IMR-90 (cell line): ENCODE measurements around the gene CASTOR1. TPM values are rescaled to one million over a fixed set of nuclear protein-coding genes. Genes with fewer than 3 reads are reported as not detected.

Experiments
- ATAC-seq: fragments of 200-7000 bp; cut with Tn5 transposase; 2 replicates; pipeline ENCODE4 v1.9.1; 2020; ENCODE audit warnings: low read depth, mild to moderate bottlenecking, moderate library complexity
- BruUV-seq: library from RNA; stranded (reverse); fragments of 400-500 nt; replicated peaks from 2 replicates; lab custom pipeline; 2021; lab: Mats Ljungman, UMichigan
- CTCF ChIA-PET: fragments of 300-600 bp; formaldehyde crosslinking; extraction: SDS; loops from one replicate; lab custom pipeline; 2021; ENCODE audit warnings: antibody characterized with exemption; lab: Yijun Ruan, JAX
- POLR2A ChIA-PET: fragments of 300-600 bp; sonication (Branson Sonifier 250); formaldehyde crosslinking; loops from one replicate; lab custom pipeline; 2022; ENCODE audit warnings: antibody characterized with exemption; ENCODE audit not compliant: unreplicated experiment; lab: Charles Lee
- DNase-seq: peaks from one replicate; pipeline ENCODE4 v3.0.0; 2013
- H2AFZ ChIP-seq: replicated peaks from 2 replicates; pipeline ENCODE3; 2013; ENCODE audit warnings: low read length, mild to moderate bottlenecking; ENCODE audit not compliant: poor library complexity
- H2AK5ac ChIP-seq: 2 replicates; pipeline ENCODE4 v1.6.1; 2013; ENCODE audit warnings: low read depth, low read length, inconsistent platforms
- H2AK9ac ChIP-seq: replicated peaks from 2 replicates; pipeline ENCODE3; 2013; ENCODE audit warnings: mild to moderate bottlenecking, low read depth, low read length, moderate library complexity; ENCODE audit not compliant: poor library complexity
- H2BK120ac ChIP-seq: 2 replicates; pipeline ENCODE4 v1.6.1; 2013; ENCODE audit warnings: low read depth, low read length, inconsistent platforms
- H2BK15ac ChIP-seq: 3 replicates; pipeline ENCODE4 v1.6.1; 2013; ENCODE audit warnings: low read depth, low read length, inconsistent platforms
- H2BK20ac ChIP-seq: 2 replicates; pipeline ENCODE4 v1.6.1; 2013; ENCODE audit warnings: low read depth, mild to moderate bottlenecking, inconsistent platforms, low read length, moderate library complexity
- H2BK5ac ChIP-seq: 2 replicates; pipeline ENCODE4 v1.6.1; 2013; ENCODE audit warnings: mild to moderate bottlenecking, low read depth, low read length, inconsistent platforms; ENCODE audit not compliant: poor library complexity, severe bottlenecking
- H3K14ac ChIP-seq: replicated peaks from 2 replicates; pipeline ENCODE4 v1.6.1; 2013; ENCODE audit warnings: low read depth, low read length, inconsistent platforms
- H3K18ac ChIP-seq: 2 replicates; pipeline ENCODE4 v1.6.1; 2013; ENCODE audit warnings: low read depth, low read length, control low read depth
- H3K23ac ChIP-seq: 2 replicates; pipeline ENCODE4 v1.6.1; 2013; ENCODE audit warnings: low read depth, low read length, inconsistent platforms
- H3K27ac ChIP-seq: 2 replicates; pipeline ENCODE4 v1.5.1; 2013; ENCODE audit warnings: mild to moderate bottlenecking, control low read depth, low read length; ENCODE audit not compliant: insufficient read depth
- H3K27me3 ChIP-seq: 2 replicates; pipeline ENCODE4 v1.6.1; 2013; ENCODE audit warnings: low read length; ENCODE audit not compliant: control insufficient read depth, insufficient read depth
- H3K36me3 ChIP-seq: 2 replicates; pipeline ENCODE4 v1.6.1; 2013; ENCODE audit warnings: low read length, mixed read lengths; ENCODE audit not compliant: control insufficient read depth, insufficient read depth
- H3K4ac ChIP-seq: 2 replicates; pipeline ENCODE4 v1.6.1; 2013; ENCODE audit warnings: low read depth, low read length, inconsistent platforms
- H3K4me1 ChIP-seq: 2 replicates; pipeline ENCODE4 v1.6.1; 2013; ENCODE audit warnings: low read length, mixed read lengths; ENCODE audit not compliant: control insufficient read depth, insufficient read depth
- H3K4me2 ChIP-seq: 2 replicates; pipeline ENCODE4 v1.6.1; 2013; ENCODE audit warnings: low read depth, mild to moderate bottlenecking, control low read depth, low read length, moderate library complexity
- H3K4me3 ChIP-seq: 2 replicates; pipeline ENCODE4 v1.5.1; 2013; ENCODE audit warnings: low read depth, mild to moderate bottlenecking, control low read depth, low read length, moderate library complexity; ENCODE audit not compliant: insufficient read depth
- H3K56ac ChIP-seq: 2 replicates; pipeline ENCODE4 v1.6.1; 2013; ENCODE audit warnings: low read length, inconsistent platforms; ENCODE audit not compliant: insufficient read depth; ENCODE audit errors: extremely low read depth
- H3K79me1 ChIP-seq, 2 experiments: 2 replicates each; pipeline ENCODE4 v1.6.1; 2013; ENCODE audit warnings: low read length in 2 of 2, inconsistent platforms in 1 of 2, low read depth in 1 of 2
- H3K9ac ChIP-seq: 2 replicates; pipeline ENCODE4 v1.6.1; 2013; ENCODE audit warnings: low read depth, low read length, control low read depth
- H3K9me1 ChIP-seq: 2 replicates; pipeline ENCODE4 v1.6.1; 2013; ENCODE audit warnings: low read length, inconsistent platforms; ENCODE audit not compliant: insufficient read depth
- H3K9me3 ChIP-seq: 2 replicates; pipeline ENCODE4 v1.6.1; 2013; ENCODE audit warnings: low read length; ENCODE audit not compliant: control insufficient read depth, insufficient read depth
- H4K20me1 ChIP-seq: 2 replicates; pipeline ENCODE4 v1.6.1; 2013; ENCODE audit warnings: low read length, inconsistent platforms; ENCODE audit not compliant: insufficient read depth
- H4K5ac ChIP-seq: 2 replicates; pipeline ENCODE4 v1.6.1; 2013; ENCODE audit warnings: mild to moderate bottlenecking, low read depth, low read length, control low read depth
- H4K8ac ChIP-seq, 2 experiments: 2 replicates each; pipeline ENCODE4 v1.6.1; 2013; ENCODE audit warnings: low read depth in 2 of 2, low read length in 2 of 2, control low read depth in 1 of 2, inconsistent platforms in 1 of 2
- H4K91ac ChIP-seq: 2 replicates; pipeline ENCODE4 v1.6.1; 2013; ENCODE audit warnings: low read depth, low read length, inconsistent platforms; ENCODE audit not compliant: insufficient read depth
- CEBPB ChIP-seq: IDR thresholded peaks from 2 replicates; pipeline ENCODE4 v1.6.1; 2012; ENCODE audit warnings: low read depth, low read length, improper control_type of control experiment
- CHD1 ChIP-seq: IDR thresholded peaks from 2 replicates; pipeline ENCODE4 v1.6.1; 2012; ENCODE audit warnings: low read depth, low read length, improper control_type of control experiment
- MAZ ChIP-seq: IDR thresholded peaks from 2 replicates; pipeline ENCODE4 v1.6.1; 2012; ENCODE audit warnings: low read depth, mild to moderate bottlenecking, low read length, improper control_type of control experiment, moderate library complexity, borderline replicate concordance
- MXI1 ChIP-seq: IDR thresholded peaks from 2 replicates; pipeline ENCODE4 v1.6.1; 2012; ENCODE audit warnings: low read depth, mild to moderate bottlenecking, low read length, moderate library complexity, borderline replicate concordance
- POLR2A ChIP-seq: IDR thresholded peaks from 2 replicates; pipeline ENCODE4 v1.6.1; 2012; ENCODE audit warnings: mild to moderate bottlenecking, low read depth, low read length
- RCOR1 ChIP-seq: IDR thresholded peaks from 2 replicates; pipeline ENCODE4 v1.6.1; 2012; ENCODE audit warnings: mild to moderate bottlenecking, low read length, improper control_type of control experiment; ENCODE audit not compliant: insufficient replicate concordance
- WGBS, 2 experiments: methylation state at CpG; one replicate each; pipeline versions ENCODE4 v1.1.5 to v1.1.7; 2013; ENCODE audit warnings: missing lambda C conversion rate in 2 of 2; ENCODE audit not compliant: insufficient read length in 1 of 2; ENCODE audit errors: extremely low coverage in 2 of 2; 5-methylcytosine and 5-hydroxymethylcytosine counted together
- dilution Hi-C: fragments of 300-500 bp; cut with HindIII; formaldehyde crosslinking; loops from one replicate; pipeline ENCODE4 v1.14.3; 2018; ENCODE audit warnings: low sequenced_read_pairs; ENCODE audit not compliant: unreplicated experiment
- in situ Hi-C: fragments of 300-500 bp; cut with MboI; formaldehyde crosslinking; loops from 3 replicates; pipeline ENCODE4 v1.14.3; 2019; ENCODE audit warnings: low sequenced_read_pairs, inconsistent platforms, mixed read lengths
- intact Hi-C: fragments of 100-400 bp; cut with micrococcal nuclease; formaldehyde crosslinking; loops from 2 replicates; pipeline ENCODE4 v1.10.0; 2022
- polyA plus RNA-seq, 3 experiments: library from polyadenylated mRNA; depleted of rRNA; stranded (reverse); fragments of >200 nt; gene quantifications; 2 replicates each; pipeline ENCODE4 v1.2.3, GENCODE V29; 2012; ENCODE audit warnings: low replicate concordance in 1 of 3
- total RNA-seq: library from RNA; depleted of rRNA; stranded (reverse); fragments of >200 nt; gene quantifications from 2 replicates; pipeline ENCODE4 v1.2.3, GENCODE V29; 2012
- TF ChIP-seq, protein P1 (sequence below): fragments of 150-350 bp; IDR thresholded peaks from 2 replicates; pipeline ENCODE4 v1.6.1; 2016; ENCODE audit warnings: low read depth, mild to moderate bottlenecking, low read length, moderate library complexity, borderline replicate concordance
- TF ChIP-seq, protein P2 (sequence below): fragments of 150-350 bp; IDR thresholded peaks from 2 replicates; pipeline ENCODE4 v1.6.1; 2017; ENCODE audit warnings: mild to moderate bottlenecking, antibody characterized with exemption, low read length, low read depth

CASTOR1 gene
- total and polyA plus RNA-seq, 2 of the 4 experiments (the other 2 are of a cell fraction) = 10.6 to 23.5 TPM

DNA sequence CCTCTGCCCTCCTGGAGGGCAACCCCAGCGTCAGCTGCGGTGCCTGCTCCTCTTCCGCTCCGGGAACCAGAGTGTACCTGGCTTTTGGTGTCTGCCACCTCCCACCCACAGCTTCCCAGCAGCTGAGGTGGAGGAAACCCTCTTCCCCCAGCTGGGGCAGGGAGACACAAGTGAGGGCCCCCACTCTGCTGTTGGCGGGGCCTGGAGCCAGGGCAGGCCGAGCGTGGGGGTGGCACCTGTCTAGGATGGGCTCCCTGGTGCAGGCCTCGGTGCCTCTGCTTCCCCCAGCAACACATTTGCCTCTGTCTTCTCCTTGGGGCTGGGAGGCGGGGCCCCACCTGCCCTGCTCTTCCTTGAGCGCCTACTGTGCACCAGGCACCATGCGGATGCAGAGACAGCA, 29.0 kb downstream of the CASTOR1 start:
- H4K8ac ChIP-seq = no peak overlapping the region
- H2BK120ac ChIP-seq = no peak overlapping the region
- no peaks in the 10 kb centered on the region; the same call in 1 of the 2 replicates for H3K9me1 ChIP-seq
- no peaks in the 10 kb centered on the region for H4K20me1 ChIP-seq
- no peak overlapping the region for H4K91ac ChIP-seq
- dilution Hi-C loops = no loop called here
- H3K9me3 ChIP-seq = no peaks in the 10 kb centered on the region
- no peak for DNase-seq
- H3K56ac ChIP-seq = no peak overlapping the region
- no peak overlapping the region for H3K27ac ChIP-seq
- ChIA-PET POLR2A (no interaction called here), CTCF (interaction anchor here (1.2 to 1.3 kb wide), 2 partner anchors 28 to 78 kb away, joined by 3 to 5 read pairs; no protein-coding TSS in a partner anchor)
- H3K4ac ChIP-seq = no peak overlapping the region
- H2BK15ac ChIP-seq = no peak overlapping the region
- no peaks in the 10 kb centered on the region; the same call in 1 of the 2 replicates for H3K27me3 ChIP-seq
- H3K4me1 ChIP-seq = peaks cover 8% of the 10 kb centered on the region
- H3K23ac ChIP-seq = no peak overlapping the region
- TF ChIP-seq CEBPB (no peak), CHD1 (no peak), POLR2A (no peak), MXI1 (no peak), MAZ (no peak), RCOR1 (no peak)
- TF ChIP-seq, protein P1, sequence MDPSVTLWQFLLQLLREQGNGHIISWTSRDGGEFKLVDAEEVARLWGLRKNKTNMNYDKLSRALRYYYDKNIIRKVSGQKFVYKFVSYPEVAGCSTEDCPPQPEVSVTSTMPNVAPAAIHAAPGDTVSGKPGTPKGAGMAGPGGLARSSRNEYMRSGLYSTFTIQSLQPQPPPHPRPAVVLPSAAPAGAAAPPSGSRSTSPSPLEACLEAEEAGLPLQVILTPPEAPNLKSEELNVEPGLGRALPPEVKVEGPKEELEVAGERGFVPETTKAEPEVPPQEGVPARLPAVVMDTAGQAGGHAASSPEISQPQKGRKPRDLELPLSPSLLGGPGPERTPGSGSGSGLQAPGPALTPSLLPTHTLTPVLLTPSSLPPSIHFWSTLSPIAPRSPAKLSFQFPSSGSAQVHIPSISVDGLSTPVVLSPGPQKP = no peak
- TF ChIP-seq, protein P2, sequence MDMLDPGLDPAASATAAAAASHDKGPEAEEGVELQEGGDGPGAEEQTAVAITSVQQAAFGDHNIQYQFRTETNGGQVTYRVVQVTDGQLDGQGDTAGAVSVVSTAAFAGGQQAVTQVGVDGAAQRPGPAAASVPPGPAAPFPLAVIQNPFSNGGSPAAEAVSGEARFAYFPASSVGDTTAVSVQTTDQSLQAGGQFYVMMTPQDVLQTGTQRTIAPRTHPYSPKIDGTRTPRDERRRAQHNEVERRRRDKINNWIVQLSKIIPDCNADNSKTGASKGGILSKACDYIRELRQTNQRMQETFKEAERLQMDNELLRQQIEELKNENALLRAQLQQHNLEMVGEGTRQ = no peak
- H2BK5ac ChIP-seq = no peak overlapping the region
- H2AK9ac ChIP-seq = peak overlapping the region; percentile 31
- H3K36me3 ChIP-seq = no peaks in the 10 kb centered on the region
- no peak overlapping the region for H3K14ac ChIP-seq
- 100% methylated on average over 1 of the region's 11 CpGs; no CpG with 5 or more reads in 1 of the 2 experiments for WGBS, 2 experiments
- H2AK5ac ChIP-seq = 0 out of 2 replicates have a peak overlapping the region, but pooled peaks have one; percentile 3
- no peak overlapping the region for H4K5ac ChIP-seq
- peak overlapping the region; percentile 34 for H2AFZ ChIP-seq
- no peak for ATAC-seq
- H3K9ac ChIP-seq = no peak overlapping the region
- in situ Hi-C loops = loop anchor here (5.0 kb wide), 1 partner anchor 153 kb away; no protein-coding TSS in a partner anchor
- no TSS peak for BruUV-seq
- H3K18ac ChIP-seq = no peak overlapping the region
- H3K4me3 ChIP-seq = no peak overlapping the region
- no peak overlapping the region for H2BK20ac ChIP-seq
- intact Hi-C loops = no loop called here
- no peaks in the 10 kb centered on the region for H3K79me1 ChIP-seq
- no peak overlapping the region for H3K4me2 ChIP-seq
